Hepatocyte (in vitro differentiated cells): ENCODE measurements around the gene ANK2.

Experiments
- EZH2 ChIP-seq: fragments of 200-600 bp; sonication (generic); IDR thresholded peaks from 2 replicates; pipeline ENCODE4 v1.6.1; 2016; ENCODE audit warnings: antibody characterized with exemption, mild to moderate bottlenecking, borderline replicate concordance
- TF ChIP-seq, protein P1 (sequence below): fragments of 200-600 bp; sonication (generic); IDR thresholded peaks from 2 replicates; pipeline ENCODE4 v1.5.1; 2016; ENCODE audit warnings: antibody characterized with exemption, mild to moderate bottlenecking; ENCODE audit not compliant: poor library complexity

DNA sequence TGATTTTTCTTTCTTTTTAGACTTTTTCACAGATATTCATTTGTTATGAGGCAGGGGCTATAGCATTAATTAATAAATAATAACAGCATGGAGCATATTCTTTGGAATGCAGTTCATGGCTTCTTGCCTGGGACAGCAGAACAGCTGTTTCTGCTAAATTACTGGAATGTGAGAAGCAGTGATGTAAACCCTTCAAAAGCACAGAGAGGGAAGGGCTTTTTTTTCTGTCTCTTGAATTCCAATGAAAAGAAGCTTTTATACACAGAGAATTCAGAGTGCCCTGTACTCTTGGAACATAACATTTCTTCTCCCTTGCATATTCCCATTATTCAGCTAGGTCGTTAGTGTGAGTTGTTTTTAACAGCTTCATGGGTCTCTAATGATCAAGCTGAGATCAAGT is 28.5 kb upstream of the ANK2 start:
- TF ChIP-seq, protein P1, sequence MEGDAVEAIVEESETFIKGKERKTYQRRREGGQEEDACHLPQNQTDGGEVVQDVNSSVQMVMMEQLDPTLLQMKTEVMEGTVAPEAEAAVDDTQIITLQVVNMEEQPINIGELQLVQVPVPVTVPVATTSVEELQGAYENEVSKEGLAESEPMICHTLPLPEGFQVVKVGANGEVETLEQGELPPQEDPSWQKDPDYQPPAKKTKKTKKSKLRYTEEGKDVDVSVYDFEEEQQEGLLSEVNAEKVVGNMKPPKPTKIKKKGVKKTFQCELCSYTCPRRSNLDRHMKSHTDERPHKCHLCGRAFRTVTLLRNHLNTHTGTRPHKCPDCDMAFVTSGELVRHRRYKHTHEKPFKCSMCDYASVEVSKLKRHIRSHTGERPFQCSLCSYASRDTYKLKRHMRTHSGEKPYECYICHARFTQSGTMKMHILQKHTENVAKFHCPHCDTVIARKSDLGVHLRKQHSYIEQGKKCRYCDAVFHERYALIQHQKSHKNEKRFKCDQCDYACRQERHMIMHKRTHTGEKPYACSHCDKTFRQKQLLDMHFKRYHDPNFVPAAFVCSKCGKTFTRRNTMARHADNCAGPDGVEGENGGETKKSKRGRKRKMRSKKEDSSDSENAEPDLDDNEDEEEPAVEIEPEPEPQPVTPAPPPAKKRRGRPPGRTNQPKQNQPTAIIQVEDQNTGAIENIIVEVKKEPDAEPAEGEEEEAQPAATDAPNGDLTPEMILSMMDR = no peak
- no peak for TF ChIP-seq EZH2
